IPS DF 4.7 (cell line): ENCODE data around the gene PALM.
"Not testable (repeated sequence)": the region's sequence is repeated elsewhere in the genome, so short reads cannot be mapped to it uniquely, and the experiment has no call there.

Experiments used
- DNase-seq: peaks from one replicate; pipeline ENCODE4 v3.0.0-alpha.2; 2013; ENCODE audit warnings: low spot score; ENCODE audit errors: extremely low read depth

The PALM gene

DNA sequence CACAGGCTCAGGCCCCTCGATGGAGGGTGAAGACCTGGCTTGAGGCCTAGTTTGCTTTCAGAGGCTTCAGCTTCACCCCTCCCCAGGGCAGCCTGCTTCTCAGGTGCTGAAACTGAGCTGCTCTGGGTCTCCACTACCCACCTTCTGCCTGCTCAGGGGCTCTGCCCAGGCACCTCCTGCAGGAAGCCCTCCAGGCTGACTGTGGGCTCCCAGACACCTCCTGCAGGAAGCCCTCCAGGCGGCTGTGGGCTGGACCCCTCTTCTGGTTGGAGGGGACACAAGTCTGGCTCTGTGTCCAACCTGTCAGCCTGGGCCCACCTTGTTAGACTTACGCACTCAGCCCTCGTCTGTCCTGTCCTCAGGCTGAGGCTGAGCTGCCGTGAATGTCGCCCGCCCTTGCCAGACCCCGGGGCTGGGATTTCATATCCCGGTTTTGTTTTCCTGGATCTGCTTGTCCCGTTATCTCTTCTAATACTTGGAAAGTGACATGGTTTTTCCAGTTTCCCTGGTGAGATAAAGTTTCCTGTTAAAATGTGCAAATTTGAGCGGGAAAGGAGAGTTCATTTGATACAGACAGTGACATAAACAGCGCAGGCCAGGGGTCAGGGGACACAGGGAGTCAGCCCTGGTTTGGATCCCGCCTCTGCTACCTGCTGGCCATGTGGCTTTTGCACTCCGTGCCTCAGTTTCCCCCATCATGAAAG lies 21.4 kb downstream of the PALM start:
- no peak for DNase-seq

DNA sequence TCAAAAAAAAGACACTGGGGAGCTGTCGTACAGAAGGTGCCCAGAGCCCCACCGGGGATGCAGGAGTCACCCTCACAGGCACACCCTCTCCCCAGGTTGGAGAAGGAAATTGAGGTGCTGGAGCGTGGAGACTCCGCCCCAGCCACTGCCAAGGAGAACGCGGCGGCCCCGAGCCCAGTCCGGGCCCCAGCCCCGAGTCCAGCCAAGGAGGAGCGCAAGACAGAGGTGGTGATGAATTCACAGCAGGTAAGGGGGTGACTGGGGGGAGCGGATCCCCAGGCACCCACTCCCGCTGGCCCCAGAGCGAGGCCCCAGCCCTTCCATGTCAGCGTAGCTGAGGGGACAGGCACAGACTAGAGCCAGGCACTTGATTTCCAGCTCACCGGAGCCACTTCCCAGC lies 22.3 kb downstream of the PALM start:
- DNase-seq: no peak

DNA sequence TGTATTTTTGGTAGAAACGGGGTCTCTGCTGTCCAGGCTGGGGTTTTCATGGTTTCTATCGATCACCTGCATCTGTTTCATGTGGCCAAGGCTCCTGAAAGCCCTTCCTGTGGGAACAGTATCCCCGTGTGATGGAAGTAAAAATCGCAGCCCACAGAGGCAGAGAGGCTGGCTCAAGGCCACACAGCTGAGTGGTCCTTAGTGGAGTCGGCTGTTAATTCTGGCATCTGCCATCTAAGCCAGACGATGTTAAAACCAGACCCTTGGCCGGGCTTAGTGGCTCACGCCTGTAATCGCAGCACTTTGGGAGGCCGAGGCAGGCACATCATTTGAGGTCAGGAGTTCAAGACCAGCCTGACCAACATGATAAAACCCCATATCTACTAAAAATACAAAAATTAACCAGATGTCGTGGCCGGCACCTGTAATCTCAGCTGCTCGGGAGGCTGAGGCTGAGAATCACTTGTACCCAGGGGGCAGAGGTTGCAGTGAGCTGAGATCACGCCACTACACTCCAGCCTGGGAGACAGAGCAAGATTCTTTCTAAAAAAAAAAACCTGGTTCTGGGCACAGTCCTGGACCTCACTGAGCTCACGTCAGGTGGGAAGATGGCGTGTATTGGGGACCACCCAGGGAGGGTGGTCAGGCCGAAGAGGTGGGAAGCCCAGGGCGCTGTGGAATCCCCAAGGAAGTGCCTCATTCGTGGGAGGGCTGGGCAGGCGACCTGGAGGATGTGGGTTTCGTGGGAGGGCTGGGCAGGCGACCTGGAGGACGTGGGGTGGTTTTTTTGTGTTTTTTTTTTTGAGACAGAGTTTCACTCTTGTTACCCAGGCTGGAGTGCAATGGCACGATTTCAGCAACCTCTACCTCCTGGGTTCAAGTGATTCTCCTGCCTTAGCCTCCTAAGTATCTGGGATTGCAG lies 23.7 kb downstream of the PALM start:
- DNase-seq: no peak

DNA sequence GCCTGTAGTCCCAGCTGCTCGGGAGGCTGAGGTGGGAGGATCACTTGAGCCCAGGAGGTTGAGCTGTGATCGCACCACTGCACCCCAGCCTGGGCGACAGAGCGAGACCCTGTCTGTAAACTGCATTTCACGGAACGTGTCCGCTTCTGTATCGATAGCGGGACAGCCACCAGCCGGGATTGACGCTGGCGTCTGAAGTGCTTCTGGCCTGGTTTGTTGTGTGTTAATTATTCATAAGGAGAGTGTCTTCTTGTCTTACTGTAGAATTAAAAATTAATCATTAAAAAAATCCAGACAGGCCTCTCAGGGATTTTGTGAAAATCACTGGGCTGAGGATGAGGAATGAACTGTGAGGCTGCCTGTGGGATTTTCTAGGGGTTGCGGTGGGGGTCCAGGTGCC lies 26.0 kb downstream of the PALM start:
- no peak for DNase-seq

DNA sequence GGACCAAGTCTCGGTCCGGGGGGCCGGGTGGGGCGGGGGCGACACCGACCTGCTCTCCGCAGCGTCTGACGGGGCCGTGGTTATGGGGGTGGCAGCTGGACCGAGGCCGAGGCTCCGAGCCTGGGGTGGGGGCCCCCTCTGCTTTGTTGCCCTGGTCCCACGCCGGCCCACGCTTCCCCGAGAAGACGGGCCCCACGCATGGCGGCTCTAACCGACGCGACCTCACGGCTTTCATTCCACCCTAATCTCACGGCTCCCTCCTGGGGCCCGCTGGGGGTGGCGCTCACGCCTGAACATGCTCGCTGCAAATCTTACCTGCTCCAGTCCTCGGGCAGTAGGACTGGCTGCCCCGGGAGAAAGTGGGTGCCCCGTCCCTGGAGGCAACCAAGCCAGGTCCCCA lies 27.4 kb downstream of the PALM start:
- no peak for DNase-seq

DNA sequence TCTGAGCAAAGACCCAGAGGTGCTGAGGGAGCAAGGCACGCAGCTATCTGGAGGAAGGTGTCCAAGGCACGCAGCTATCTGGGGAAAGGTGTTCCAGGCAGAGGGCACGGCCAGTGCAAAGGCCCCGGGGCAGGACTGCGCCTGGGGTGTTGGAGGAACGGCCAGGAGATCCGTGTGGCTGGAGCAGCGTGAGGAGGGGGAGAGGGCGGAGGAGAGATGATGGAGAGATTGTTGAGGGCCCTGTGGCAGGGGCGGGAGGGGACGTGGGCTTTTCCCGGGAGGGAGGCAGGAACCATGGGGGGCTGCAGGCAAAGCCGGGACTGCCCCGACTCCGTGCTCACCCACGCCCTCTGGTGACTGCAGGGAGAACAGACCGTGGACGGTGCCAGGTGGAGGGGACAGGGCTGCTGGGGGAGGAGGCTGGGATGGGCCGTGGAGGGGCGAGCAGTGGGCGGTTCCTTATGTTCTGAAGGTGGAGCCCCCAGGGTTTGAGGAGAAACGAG lies 28.9 kb downstream of the PALM start:
- no peak for DNase-seq

DNA sequence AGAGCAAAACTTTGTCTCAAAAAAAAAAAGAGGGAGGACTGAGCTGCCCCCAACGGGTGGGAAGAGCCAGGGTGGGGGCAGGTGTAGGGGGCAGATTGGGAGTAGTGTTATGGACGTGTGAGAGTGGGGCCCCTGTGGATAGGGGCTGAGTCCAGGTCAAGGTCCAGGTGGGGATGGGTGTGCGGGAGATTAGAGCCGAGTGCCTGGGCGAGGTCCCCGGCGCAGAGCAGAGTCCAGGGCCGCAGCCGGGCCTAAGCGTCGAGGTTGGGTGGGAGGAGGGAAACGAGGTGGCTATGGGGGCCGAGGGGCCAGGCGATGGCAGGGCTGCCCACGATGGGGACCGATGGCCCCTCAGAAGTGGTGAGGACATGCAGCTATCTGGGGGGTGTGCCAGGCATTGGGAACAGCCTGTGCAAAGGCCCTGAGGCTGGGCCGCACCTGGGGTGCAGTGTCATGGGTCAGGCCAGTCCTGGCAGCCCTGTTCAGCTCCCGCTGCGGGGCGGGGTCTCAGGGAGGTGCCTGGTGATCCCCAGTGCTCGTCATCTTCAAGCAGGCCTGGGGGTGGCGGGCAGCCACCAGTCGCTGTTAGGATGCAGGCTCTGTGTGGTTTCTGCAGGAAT lies 29.9 kb downstream of the PALM start:
- DNase-seq: no peak

DNA sequence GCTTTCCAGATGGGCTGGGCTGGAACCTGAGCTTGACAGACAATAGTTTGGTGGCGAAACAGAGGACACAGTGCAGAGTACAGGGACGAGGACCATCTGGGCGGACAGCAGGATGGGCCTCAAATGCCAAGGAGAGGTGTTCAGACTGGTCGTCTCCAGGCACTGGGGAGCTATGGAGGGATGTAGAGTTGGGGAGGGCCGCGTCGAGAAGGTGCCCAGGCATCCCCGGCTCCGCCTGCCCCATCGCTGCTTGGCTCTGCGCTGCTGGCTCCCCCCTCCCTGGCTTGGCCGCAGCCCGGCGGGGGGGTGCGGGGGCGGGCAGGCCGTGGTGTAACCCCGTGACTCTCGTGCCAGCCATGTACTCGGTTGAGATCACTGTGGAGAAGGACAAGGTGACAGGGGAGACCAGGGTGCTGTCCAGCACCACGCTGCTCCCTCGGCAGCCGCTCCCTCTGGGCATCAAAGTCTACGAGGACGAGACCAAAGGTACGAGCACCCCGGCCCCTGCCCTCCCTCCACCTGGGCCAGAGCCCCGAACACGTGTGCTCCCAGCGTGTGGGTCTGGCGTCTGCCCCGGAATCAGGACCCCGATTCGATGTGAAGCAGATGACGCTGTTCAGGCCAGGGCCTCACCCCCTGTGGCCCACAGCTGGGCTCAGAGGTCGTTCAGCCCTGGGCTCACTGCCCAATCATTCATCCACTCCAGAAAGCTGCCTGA lies 31.4 kb downstream of the PALM start:
- DNase-seq: no peak

DNA sequence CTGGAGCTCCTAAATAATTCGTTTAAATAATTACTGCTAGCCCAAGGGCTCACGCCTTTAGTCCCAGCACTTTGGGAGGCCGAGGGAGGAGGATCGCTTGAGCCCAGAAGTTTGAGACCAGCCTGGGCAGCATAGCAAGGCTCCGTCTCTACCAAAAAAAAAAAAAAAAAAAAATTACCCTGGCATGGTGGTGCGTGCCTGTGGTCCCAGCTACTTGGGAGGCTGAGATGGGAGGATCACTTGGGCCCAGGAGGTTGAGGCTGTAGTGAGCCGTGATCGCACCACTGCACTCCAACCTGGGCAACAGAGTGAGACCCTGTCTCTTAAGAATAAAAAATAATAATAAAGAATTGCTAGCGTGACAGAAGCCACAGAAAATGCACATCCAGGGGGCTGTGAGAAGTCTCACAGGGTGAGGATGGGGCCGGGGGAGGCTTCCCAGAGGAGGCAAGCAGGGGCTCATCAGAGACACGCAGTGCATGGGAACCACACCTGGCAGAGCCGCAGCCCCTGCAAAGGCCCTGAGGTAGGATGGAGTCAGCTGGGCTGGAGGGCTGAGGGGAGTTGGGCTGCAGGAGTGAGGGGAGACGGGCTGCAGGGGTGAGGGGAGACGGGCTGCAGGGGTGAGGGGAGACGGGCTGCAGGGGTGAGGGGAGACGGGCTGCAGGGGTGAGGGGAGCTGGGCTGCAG lies 32.2 kb downstream of the PALM start:
- DNase-seq: not testable (repeated sequence)

DNA sequence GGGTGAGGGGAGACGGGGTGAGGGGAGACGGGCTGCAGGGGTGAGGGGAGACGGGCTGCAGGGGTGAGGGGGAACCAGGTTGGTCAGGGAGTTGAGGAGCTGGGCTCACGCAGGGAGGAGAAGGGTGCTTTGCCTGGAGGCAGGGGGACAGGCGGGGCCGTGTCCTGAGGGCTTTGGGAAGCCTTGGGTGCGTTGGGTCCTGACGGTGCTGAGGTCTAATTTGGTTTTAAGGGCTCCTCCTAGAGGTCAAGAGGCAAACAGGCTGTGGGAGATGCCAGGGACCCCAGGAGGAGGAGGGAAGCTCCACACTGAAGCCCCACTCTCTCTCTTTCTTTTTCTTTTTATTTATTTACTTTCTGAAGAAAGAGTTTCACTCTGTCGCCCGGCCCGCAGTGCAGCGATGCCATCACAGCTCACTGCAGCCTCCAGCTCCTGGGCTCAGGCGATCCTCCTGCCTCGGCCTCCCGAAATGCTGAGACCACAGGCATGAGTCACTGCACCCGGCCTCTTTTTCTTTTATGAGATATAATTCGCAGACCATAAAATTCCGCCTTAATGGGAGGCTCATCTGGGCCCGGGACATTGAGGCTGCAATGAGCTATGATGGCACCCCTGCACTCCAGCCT lies 32.9 kb downstream of the PALM start:
- DNase-seq: no peak

DNA sequence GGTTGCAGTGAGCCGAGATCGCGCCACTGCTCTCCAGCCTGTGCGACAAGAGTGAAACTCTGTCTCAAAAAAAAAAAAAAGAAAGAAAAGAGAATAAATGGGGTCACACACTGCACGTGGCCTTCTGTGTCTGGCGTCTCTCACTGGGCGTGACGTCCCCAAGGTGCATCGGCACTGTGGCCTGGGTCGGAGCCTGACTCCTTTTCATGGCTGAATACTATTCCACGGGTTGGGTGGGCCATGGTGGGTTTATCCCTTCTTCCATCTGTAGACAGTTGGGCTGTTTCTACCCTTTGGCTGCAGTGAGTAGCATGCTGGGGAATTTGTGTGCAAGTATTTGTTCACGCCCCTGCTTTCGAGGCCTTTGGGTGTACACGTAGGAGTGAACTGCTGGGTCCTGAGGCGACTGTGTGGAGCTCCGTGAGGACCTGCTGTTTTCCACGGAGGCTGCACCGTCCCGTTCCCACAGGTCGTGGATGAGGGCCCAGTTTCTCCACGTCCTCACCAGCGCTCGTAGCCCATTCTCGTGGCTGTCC lies 33.9 kb downstream of the PALM start:
- DNase-seq: no peak

DNA sequence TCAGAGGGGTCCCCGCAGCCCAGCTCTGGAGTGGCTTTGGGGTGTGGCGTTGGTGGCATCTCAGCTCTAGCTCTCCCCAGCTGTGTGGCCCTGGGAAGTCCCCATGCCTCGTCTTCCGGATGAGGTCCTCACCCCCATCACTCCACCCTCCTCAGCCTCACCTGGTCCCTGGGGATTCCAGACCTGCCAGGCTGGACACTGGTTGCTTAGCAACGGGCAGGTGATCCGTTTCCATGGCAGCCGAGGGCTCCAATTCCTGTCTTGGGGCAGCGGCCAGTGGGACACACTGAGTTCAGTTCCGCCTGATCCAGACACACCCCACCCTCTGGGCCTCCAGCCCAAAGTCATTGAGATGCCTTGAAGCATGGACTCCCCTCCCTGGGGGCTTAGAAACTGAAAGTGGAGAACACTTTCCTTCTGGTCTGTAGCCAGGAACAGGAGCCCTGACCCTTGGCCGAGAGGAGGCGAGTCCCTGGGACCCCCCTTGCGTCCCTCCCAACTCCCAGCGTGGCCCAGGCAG lies 34.5 kb downstream of the PALM start:
- DNase-seq: no peak

DNA sequence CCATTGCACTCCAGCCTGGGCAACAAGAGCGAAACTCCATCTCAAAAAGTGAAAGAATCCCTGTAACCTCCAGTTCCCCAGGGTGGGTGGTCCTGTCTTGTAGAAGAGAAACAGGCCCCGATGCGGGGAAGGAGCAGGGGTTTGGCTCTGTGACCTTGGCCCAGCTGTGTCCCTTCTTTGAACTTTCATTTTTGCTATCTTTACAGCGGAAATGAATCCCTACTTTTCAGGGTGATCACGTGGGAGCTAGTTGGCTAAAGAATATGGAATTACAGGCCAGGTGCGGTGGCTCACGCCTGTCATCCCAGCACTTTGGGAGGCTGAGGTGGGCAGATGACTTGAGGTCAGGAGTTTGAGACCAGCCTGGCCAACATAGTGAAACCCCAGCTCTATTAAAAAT lies 36.4 kb downstream of the PALM start:
- not testable (repeated sequence) for DNase-seq

DNA sequence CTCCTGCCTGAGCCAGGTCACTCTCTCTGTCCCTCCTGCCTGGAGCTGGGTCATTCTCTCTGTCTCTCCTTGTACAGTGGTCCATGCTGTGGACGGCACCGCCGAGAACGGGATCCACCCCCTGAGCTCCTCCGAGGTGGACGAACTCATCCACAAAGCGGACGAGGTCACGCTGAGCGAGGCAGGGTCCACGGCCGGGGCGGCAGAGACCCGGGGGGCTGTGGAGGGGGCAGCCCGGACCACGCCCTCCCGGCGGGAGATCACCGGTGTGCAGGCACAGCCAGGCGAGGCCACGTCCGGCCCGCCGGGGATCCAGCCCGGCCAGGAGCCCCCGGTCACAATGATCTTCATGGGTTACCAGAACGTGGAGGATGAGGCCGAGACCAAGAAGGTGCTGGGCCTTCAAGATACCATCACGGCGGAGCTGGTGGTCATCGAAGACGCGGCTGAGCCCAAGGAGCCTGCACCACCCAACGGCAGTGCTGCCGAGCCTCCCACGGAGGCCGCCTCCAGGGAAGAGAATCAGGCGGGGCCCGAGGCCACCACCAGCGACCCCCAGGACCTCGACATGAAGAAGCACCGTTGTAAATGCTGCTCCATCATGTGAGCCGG lies 37.6 kb downstream of the PALM start:
- DNase-seq: no peak

DNA sequence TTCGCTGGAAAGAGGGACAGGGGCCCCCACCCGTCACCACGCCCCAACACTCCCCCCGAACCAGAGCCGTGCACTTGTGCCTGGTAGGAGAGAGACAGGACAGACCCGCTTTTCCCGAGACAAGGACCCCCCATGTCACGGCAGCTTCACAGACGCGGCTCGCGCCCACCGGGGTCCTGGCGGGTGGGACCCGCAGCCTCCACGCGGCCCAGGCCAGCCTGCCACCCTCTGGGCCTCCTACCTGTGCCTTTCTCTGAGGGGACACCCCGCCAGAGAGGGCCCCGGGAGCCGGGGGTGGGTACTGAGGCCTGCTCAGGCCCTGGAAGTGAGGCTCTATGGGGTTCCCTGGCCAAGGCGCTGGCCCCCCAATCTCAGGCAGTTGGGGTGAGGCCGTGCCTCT lies 38.2 kb downstream of the PALM start:
- DNase-seq: no peak

DNA sequence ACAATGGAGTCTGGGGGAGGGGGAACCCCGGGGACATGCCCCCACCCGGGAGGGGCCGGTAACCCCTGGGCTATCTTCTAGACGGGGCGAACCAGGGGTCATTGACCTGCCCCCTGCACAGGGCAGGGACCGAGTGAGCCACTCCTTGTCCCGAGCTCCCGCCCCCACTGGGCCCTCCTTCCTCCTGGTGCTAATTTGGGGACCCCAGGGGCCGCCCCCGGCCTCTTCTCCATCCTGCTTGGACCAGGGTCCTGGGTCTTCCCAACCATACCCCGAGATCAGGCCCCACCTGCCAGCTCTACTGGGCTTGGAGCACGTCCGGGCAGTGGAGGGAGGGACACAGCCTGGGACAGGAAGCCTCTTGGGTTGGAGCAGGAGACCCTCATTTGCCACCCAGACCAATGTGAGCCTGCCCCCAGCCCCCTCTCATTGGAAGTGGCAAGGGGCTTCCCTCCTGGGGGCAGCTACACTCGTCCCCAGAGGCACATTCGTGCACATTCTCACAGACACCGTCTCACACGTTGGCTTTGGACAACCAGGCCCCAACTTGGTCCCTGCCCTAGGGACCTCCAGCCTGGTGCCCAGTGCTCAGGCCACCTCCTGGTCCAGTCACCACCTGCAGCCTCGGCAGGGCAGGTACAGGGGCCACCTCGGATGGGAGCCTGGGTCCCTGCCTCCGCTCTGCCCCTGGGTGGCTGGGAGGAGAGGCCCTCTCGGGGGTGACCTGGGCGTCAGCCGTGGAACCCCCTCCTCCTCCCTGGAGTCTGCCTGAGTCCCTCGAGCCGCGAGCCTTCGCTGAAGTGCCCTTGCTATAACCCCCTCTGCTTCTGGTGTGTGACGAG lies 38.9 kb downstream of the PALM start:
- no peak for DNase-seq

DNA sequence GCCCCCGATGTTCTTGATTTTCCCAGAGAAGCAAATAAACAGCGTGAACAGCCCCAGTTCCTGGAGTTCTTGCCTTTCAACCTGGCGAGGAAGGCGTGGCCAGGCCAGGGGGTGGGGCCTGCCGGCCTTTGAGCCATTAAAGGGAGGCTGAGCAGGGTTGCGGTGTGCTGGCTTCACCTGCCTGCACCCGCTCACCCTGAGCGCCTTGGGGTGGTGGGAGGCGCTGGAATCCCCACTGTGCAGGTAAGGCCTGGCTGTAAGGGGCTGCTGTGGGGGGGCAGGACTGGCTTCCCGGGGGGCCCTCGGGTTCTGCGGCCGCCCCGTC lies 39.5 kb downstream of the PALM start:
- DNase-seq: no peak

DNA sequence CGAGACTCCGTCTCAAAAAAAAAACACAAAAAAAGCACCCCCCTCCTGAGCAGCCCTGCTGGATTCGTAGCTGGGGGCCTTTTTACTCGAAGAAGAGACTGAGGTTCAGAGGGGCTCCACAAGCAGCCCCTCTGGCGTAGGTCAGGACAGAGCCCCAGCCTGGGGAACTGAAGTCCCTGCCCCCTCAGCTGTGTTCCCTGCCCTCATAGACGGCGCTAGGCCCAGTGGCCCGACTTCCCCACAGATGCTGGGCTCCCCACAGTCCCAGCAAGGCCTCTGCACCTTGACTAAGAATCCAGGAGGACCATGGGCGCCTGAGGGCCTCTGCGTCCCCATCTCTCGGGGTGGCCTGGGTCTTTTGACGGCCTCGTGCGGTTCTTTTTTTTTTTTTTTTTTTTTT lies 41.1 kb downstream of the PALM start:
- DNase-seq: no peak
